ENCODE data around the gene APC.
"Not testable (repeated sequence)": the region's sequence is repeated elsewhere in the genome, so short reads cannot be mapped to it uniquely, and the experiment has no call there.

APC gene

GRCh38 chr5:112716895-112717294 lies 20.8 kb upstream of the APC start:
- DNase-seq (ENCODE audit: low read depth in 2 of 2): not testable (repeated sequence)

- DNase-seq (ENCODE audit: low read depth in 2 of 2): no peak
Observed at GRCh38 chr5:112717506-112718082, 20.1 kb upstream of the APC start.

GRCh38 chr5:112718344-112718743 lies 19.3 kb upstream of the APC start:
- DNase-seq (ENCODE audit: low read depth in 2 of 2): no peak

GRCh38 chr5:112720576-112720975 lies 17.1 kb upstream of the APC start:
- DNase-seq (ENCODE audit: low read depth in 2 of 2): no peak

DNA sequence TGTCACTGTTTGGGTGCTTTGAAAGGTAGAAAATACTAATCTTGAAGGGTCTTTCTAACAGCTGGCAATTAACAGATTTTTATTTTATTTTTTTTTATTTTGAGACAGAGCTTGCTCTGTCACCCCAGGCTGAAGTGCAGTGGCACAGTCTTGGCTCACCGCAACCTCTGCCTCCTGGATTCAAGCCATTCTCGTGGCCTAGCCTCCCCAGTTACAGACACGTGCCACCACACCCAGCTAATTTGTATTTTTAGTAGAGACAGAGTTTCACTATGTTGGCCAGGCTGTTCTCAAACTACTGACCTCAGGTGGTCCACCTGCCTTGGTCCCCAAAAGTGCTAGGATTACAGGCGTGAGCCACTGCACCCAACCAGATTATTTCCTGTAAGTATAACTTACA lies 12.8 kb upstream of the APC start:
- no peak for DNase-seq (ENCODE audit: low read depth in 2 of 2)

- no peak for DNase-seq (ENCODE audit: low read depth in 2 of 2)
Observed at GRCh38 chr5:112729630-112730029, 8.1 kb upstream of the APC start.

DNA sequence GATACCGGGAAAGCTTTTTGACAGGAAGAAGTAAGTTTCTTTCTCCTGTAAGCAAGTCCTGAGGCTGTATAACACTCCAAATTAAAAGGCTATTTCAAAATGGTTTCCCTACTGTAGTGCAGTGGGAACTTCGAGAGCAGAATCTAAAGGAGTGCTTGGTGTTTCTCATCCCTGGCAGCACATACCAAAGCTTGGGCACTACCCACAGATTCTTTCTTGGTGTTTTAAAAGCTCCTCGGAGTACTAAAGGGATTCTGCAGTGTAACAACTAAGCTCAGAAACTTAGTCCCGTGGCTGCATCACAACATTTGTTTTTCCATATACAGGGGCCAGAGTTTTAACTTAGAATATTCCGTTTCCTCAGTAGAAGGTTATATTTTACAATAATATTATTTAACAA lies 5.6 kb upstream of the APC start:
- DNase-seq (ENCODE audit: low read depth in 2 of 2): no peak

GRCh38 chr5:112733586-112733985 lies 4.1 kb upstream of the APC start:
- no peak for DNase-seq (ENCODE audit: low read depth in 2 of 2)

- no peak for DNase-seq (ENCODE audit: low read depth in 2 of 2)
Observed at GRCh38 chr5:112734597-112734996, 3.1 kb upstream of the APC start.

GRCh38 chr5:112735702-112736101 lies 2.0 kb upstream of the APC start:
- no peak for DNase-seq (ENCODE audit: low read depth in 2 of 2)

- DNase-seq (ENCODE audit: low read depth in 2 of 2): no peak
Observed at GRCh38 chr5:112737070-112737462, 619 bp upstream of the APC start.

DNA sequence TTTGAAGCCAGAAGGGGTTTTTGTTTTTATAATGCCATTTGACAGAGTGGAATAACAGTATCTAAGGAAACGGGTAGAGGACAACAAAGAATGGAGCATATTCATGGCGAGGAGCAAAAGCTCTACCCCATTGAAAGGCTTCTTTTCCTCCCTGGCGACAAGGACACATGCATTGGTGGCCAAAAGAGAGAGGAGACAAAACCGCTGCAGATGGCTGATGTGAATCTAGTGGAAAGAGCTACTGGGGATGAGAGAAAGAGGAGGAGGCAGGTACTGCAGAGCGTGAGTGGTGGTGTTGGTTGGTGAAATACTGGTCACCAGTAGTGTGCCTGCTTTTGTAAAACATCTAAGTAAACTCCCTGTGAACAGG lies 491 bp downstream of the APC start:
- DNase-seq (ENCODE audit: low read depth in 2 of 2): no peak

DNA sequence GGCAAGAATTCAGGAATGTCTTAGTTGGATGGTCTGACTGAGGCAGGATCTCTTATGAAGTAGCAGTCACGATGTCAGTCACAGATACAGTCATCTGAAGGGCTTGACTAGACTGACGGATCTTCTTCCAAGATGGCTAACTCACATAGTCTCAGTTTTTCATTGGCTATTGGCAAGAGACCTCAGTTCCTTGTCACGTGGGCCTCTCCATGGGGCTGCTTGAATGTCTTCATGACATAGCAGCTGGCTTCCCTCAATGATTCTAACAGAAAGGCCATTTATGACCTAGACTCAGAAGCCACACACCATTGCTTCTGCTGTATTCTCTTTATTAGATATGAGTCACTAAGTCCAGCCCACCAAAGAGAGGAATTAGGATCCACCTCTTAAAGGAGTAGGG lies 4.7 kb downstream of the APC start:
- no peak for DNase-seq (ENCODE audit: low read depth in 2 of 2)

DNA sequence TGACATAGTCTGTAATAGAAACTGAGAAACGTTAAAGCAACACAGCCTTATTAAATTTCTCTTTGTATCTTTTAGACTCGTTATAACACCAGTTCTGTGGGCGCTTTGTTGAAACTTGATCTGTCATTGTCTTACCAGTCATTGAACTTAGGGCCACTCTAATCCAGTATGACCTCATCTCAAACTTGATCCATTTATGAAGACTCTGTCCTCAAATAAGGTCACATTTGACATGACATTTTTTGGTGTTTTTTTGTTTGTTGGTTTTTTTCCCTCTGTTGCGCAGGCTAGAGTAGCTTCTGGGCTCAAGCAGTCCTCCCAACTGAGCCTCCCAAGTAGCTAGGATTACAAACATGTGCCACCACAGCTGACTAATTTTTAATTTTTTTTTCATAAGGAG lies 5.9 kb downstream of the APC start:
- DNase-seq (ENCODE audit: low read depth in 2 of 2): no peak

DNA sequence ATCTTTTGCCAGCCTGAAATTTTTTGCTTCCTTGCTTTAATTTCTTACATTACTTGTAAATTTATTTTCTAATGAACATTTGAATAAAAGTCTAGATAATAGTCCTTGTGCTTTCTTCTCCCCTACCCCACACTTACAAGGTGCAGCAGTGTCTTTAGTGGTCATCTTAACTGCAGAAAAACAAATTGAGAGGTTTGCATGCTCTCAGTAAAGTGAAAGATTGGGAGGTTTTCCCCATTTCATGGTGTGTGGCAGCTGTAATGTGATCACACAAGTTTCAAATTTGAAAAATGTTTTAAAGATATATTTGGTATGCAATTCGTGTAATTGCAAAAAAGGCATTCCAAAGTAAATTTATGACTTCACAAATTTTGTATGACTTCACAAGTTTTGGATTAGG lies 14.7 kb downstream of the APC start:
- DNase-seq (ENCODE audit: low read depth in 2 of 2): no peak

- DNase-seq (ENCODE audit: low read depth in 2 of 2): no peak
Observed at GRCh38 chr5:112755703-112756102, 18.0 kb downstream of the APC start.

- DNase-seq (ENCODE audit: low read depth in 2 of 2): no peak
Observed at GRCh38 chr5:112757468-112758208, 20.0 kb downstream of the APC start.

DNA sequence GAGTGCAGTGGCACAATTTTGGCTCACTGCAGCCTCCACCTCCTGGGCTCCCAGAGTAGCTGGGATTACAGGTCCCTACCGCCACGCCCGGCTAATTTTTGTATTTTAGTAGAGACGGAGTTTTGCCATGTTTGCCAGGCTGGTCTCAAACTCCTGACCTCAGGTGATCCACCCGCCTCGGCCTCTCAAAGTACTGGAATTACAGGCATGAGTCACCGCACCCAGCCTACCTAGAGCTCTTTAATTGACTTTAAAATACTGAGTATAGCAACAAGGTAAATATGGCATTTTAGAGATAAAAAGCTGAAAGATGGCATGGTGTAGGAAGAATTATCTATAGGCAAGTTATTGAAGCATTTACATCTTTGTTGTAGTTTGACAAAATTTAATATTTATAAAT lies 21.0 kb downstream of the APC start:
- no peak for DNase-seq (ENCODE audit: low read depth in 2 of 2)

- no peak for DNase-seq (ENCODE audit: low read depth in 2 of 2)
Observed at GRCh38 chr5:112762113-112762810, 24.6 kb downstream of the APC start.

DNA sequence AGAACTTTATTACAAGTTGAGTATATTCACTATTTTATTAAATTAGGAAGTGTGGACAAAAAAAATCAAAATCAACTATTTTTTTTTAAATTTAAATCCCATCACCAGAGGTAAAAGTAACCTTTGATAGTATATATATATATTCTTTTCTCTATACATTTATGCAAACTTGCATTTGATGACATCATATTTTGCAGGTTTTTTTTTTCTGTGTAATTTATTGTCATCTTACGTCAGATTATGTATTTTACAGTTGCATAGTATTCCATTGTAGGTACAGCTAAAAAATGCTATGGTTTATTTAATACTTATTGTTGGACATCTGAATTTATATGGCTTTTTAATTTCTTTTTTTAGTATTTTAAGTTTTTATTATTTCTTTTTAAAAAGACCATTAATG lies 25.5 kb downstream of the APC start:
- DNase-seq (ENCODE audit: low read depth in 2 of 2): no peak

DNA sequence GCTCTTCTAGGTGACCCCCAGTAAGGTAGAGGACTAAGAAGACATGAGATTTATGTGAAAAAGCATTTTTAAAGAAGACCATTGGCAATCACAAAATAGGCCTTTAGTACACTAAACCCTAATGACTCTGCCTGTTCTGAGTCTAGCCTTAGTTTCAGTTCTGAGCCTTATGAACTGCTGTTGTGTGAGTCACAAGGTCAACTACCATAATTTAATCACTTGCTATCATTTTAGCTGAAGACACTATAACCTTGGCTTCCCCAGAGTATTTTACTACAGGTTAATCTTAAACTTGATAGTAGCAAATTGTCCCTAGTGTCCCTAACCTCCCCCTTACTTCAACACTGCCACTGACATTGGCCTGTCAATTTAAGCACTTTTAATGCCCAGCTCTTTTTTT lies 34.4 kb downstream of the APC start:
- no peak for DNase-seq (ENCODE audit: low read depth in 2 of 2)

- DNase-seq (ENCODE audit: low read depth in 2 of 2): no peak
Observed at GRCh38 chr5:112776301-112776856, 38.7 kb downstream of the APC start.

GRCh38 chr5:112779531-112779930 lies 41.8 kb downstream of the APC start:
- DNase-seq (ENCODE audit: low read depth in 2 of 2): no peak

All from stimulated activated CD4-positive, alpha-beta T cell treated with anti-CD3 and anti-CD28 coated beads, Interleukin-15, amount 100 ng/mL, for 48 hours (primary cell).